Left renal pelvis (tissue), 4 donors: ENCODE measurements around the gene DAB1. TPM values are rescaled to one million over a fixed set of nuclear protein-coding genes. Genes with fewer than 3 reads are reported as not detected.
"Not testable (repeated sequence)": the region's sequence is repeated elsewhere in the genome, so short reads cannot be mapped to it uniquely, and the experiment has no call there.

Source experiments
- DNase-seq, 4 donors: peaks; one replicate each; pipeline ENCODE4 v3.0.0-alpha.2; 2013; ENCODE audit warnings: low read depth in 4 of 4, low spot score in 3 of 4
- polyA plus RNA-seq, 4 donors: library from polyadenylated mRNA; unstranded; fragments of 120-200 nt; gene quantifications; one replicate each; pipeline ENCODE4 v1.2.1, GENCODE V29; 2013; ENCODE audit not compliant: insufficient read length in 4 of 4

DAB1 gene
- polyA plus RNA-seq, 4 donors = 0.94 to 7.8 (median 7.0) TPM

- DNase-seq = no peak
Observed at GRCh38 chr1:57094749-57095148, 329.1 kb downstream of the DAB1 start.

GRCh38 chr1:57093122-57093521 is 330.7 kb downstream of the DAB1 start:
- no peak for DNase-seq

GRCh38 chr1:57091642-57092041 is 332.2 kb downstream of the DAB1 start:
- DNase-seq = no peak

GRCh38 chr1:57089855-57090254 is 334.0 kb downstream of the DAB1 start:
- DNase-seq = no peak

- no peak for DNase-seq
Observed at GRCh38 chr1:57089221-57089620, 334.6 kb downstream of the DAB1 start.

- no peak for DNase-seq
Observed at GRCh38 chr1:57088653-57089052, 335.2 kb downstream of the DAB1 start.

- DNase-seq = not testable (repeated sequence)
Observed at GRCh38 chr1:57087660-57088059, 336.2 kb downstream of the DAB1 start.

GRCh38 chr1:57086154-57086553 is 337.7 kb downstream of the DAB1 start:
- DNase-seq = no peak

GRCh38 chr1:57084701-57085100 is 339.2 kb downstream of the DAB1 start:
- no peak for DNase-seq

GRCh38 chr1:57082711-57083439 is 341.0 kb downstream of the DAB1 start:
- no peak for DNase-seq

- DNase-seq = no peak
Observed at GRCh38 chr1:57079454-57080157, 344.3 kb downstream of the DAB1 start.

- no peak for DNase-seq
Observed at GRCh38 chr1:57072401-57073110, 351.3 kb downstream of the DAB1 start.

GRCh38 chr1:57067863-57068262 is 356.0 kb downstream of the DAB1 start:
- DNase-seq = peak; percentile 7 to 29 (median 18)

GRCh38 chr1:57066980-57067610 is 356.8 kb downstream of the DAB1 start:
- no peak for DNase-seq

GRCh38 chr1:57065442-57065841 is 358.4 kb downstream of the DAB1 start:
- no peak for DNase-seq

- DNase-seq = peak in 3 of 4 donors; percentile 7 to 14 (median 10)
Observed at GRCh38 chr1:57064379-57065140, 359.3 kb downstream of the DAB1 start.

GRCh38 chr1:57063406-57064125 is 360.3 kb downstream of the DAB1 start:
- DNase-seq = no peak

- no peak for DNase-seq
Observed at GRCh38 chr1:57061369-57061768, 362.5 kb downstream of the DAB1 start.

GRCh38 chr1:57060451-57060850 is 363.4 kb downstream of the DAB1 start:
- no peak for DNase-seq
